Sigmoid colon (tissue), 7 donors: Measurements from ENCODE around the gene HAUS5. TPM values are rescaled to one million over a fixed set of nuclear protein-coding genes. Genes with fewer than 3 reads are reported as not detected.
A peak's percentile ranks its signal among the peaks of the same experiment; 100 is the strongest.
"Not testable (repeated sequence)": the region's sequence is repeated elsewhere in the genome, so short reads cannot be mapped to it uniquely, and the experiment has no call there.

Source experiments
- DNase-seq: peaks from one replicate; pipeline ENCODE4 v3.0.0-alpha.2; 2019
- H3K27ac ChIP-seq, 4 donors: fragments of 200-600 bp; sonication (generic); one replicate each; pipeline ENCODE4 v1.5.1; 2016 to 2019; ENCODE audit warnings: mild to moderate bottlenecking in 1 of 4
- H3K27me3 ChIP-seq, 3 donors: fragments of 200-600 bp; sonication (generic); one replicate each; pipeline ENCODE4 v1.5.1; 2019; ENCODE audit warnings: mild to moderate bottlenecking in 1 of 3
- H3K36me3 ChIP-seq, 4 donors: fragments of 200-600 bp; sonication (generic); one replicate each; pipeline ENCODE4 v1.5.1; 2016 to 2019
- H3K4me1 ChIP-seq, 4 donors: fragments of 200-600 bp; sonication (generic); one replicate each; pipeline ENCODE4 v1.5.1; 2017 to 2019
- H3K4me3 ChIP-seq, 4 donors: fragments of 200-600 bp; sonication (generic); one replicate each; pipeline ENCODE4 v1.5.1; 2017 to 2019; ENCODE audit warnings: mild to moderate bottlenecking in 2 of 4, moderate library complexity in 1 of 4
- H3K9me3 ChIP-seq, 4 donors: fragments of 200-600 bp in 3 of 4; sonication (generic) in 3 of 4; one replicate each; pipeline versions ENCODE4 v1.5.1 to v1.6.1; 2013 to 2019
- EP300 ChIP-seq, 4 donors: sonication (generic); formaldehyde crosslinking; IDR thresholded peaks; one replicate each; pipeline ENCODE4 v1.6.1; 2017; ENCODE audit warnings: antibody characterized with exemption in 4 of 4
- POLR2A ChIP-seq, 2 donors: fragments of 450-650 bp; IDR thresholded peaks; one replicate each; pipeline ENCODE4 v1.6.1; 2016; ENCODE audit warnings: antibody characterized with exemption in 2 of 2, mild to moderate bottlenecking in 2 of 2, moderate library complexity in 2 of 2
- POLR2AphosphoS5 ChIP-seq, 4 donors: sonication (generic); formaldehyde crosslinking; IDR thresholded peaks; one replicate each; pipeline ENCODE4 v1.6.1; 2017; ENCODE audit warnings: antibody characterized with exemption in 4 of 4
- WGBS, 2 donors: extraction: QIAGEN DNeasy Blood & Tissue Kit; methylation state at CpG; one replicate each; pipeline ENCODE4 v1.1.7; 2013; 5-methylcytosine and 5-hydroxymethylcytosine counted together
- intact Hi-C: fragments of 100-400 bp; cut with DNase I; formaldehyde crosslinking; loops from one replicate; pipeline ENCODE4 v1.15.1; 2023
- polyA plus RNA-seq, 3 donors: library from polyadenylated mRNA; stranded (reverse); fragments of 200-250 nt; gene quantifications; one replicate each; pipeline ENCODE4 v1.2.3, GENCODE V29; 2013
- total RNA-seq, 4 donors: library from RNA; depleted of rRNA; stranded (reverse); fragments of >200 nt; gene quantifications; one replicate each; pipeline ENCODE4 v1.1.0, GENCODE V29; 2016
- TF ChIP-seq, protein P1 (sequence below), 4 experiments: fragments of 450-650 bp in 3 of 4; fragments of 200-600 bp in 1 of 4; IDR thresholded peaks; one replicate each; pipeline ENCODE4 v1.5.1; 2016 to 2019; ENCODE audit warnings: antibody characterized with exemption in 4 of 4, mild to moderate bottlenecking in 3 of 4, moderate library complexity in 2 of 4
- donor health status: healthy with polysubstance abuse.
- donor health status: Bipolar disorder and iron deficiency.
- donor health status: healthy.

Gene HAUS5
- total and polyA plus RNA-seq, 7 donors, result 1.2 to 14.8 (median 5.6) TPM

DNA sequence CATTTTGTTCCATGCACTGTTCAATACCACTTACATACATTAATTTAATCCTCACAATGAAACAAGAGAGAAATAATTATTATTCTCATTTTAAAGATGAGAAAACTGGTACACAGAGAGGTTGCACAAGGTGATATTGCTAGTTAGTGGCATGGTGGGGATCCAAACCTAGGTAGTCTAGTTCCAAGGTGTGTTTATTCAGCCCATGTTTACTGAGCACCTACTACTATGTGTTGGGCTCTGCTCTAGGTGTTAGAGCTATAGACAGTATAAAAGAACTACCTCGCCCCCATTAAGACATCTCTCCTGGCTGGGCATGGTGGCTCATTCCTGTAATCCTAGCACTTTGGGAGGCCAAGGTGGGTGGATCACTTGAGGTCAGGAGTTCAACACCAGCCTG is 29.8 kb upstream of the HAUS5 start:
- DNase-seq, result no peak
- H3K27me3 ChIP-seq, result peaks cover 0 to 19% (median 0%) of the 10 kb centered on the region in 3 donors
- H3K9me3 ChIP-seq, result peaks cover 0 to 3% (median 0%) of the 10 kb centered on the region in 4 donors
- 87 to 94% methylated on average over 1 of the region's 1 CpG for WGBS, 2 donors
- H3K4me3 ChIP-seq, result no peak overlapping the region
- intact Hi-C loops, result no loop called here
- H3K27ac ChIP-seq, result no peak overlapping the region
- TF ChIP-seq POLR2AphosphoS5 (IDR thresholded peaks at IDR 0.05) (no peak), POLR2A (IDR thresholded peaks at IDR 0.05) (no peak), EP300 (IDR thresholded peaks at IDR 0.05) (no peak)
- TF ChIP-seq, protein P1, sequence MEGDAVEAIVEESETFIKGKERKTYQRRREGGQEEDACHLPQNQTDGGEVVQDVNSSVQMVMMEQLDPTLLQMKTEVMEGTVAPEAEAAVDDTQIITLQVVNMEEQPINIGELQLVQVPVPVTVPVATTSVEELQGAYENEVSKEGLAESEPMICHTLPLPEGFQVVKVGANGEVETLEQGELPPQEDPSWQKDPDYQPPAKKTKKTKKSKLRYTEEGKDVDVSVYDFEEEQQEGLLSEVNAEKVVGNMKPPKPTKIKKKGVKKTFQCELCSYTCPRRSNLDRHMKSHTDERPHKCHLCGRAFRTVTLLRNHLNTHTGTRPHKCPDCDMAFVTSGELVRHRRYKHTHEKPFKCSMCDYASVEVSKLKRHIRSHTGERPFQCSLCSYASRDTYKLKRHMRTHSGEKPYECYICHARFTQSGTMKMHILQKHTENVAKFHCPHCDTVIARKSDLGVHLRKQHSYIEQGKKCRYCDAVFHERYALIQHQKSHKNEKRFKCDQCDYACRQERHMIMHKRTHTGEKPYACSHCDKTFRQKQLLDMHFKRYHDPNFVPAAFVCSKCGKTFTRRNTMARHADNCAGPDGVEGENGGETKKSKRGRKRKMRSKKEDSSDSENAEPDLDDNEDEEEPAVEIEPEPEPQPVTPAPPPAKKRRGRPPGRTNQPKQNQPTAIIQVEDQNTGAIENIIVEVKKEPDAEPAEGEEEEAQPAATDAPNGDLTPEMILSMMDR (IDR thresholded peaks at IDR 0.05), result no peak
- H3K36me3 ChIP-seq, result no peaks in the 10 kb centered on the region
- H3K4me1 ChIP-seq, result no peaks in the 10 kb centered on the region

GRCh38 chr19:35585848-35586247 is 26.7 kb upstream of the HAUS5 start, which contains the start of gene PMIS2:
Gene PMIS2, plus strand, starts transcription at chr19:35586173. Its CDS starts 87 bp downstream, at chr19:35586260.
- Histone ChIP-seq H3K4me1 (no peaks in the 10 kb centered on the region), H3K27ac (no peak within 1 kb of the TSS), H3K9me3 (peaks cover 0 to 3% (median 0%) of the 10 kb centered on the region in 4 donors), H3K36me3 (no peaks in the 10 kb centered on the region), H3K4me3 (no peak within 1 kb of the TSS), H3K27me3 (peaks cover 0 to 19% (median 0%) of the 10 kb centered on the region in 3 donors)
- TF ChIP-seq, protein P1 (IDR thresholded peaks at IDR 0.05), result no peak
- no peak for TF ChIP-seq EP300 (IDR thresholded peaks at IDR 0.05)
- no peak for TF ChIP-seq POLR2A (IDR thresholded peaks at IDR 0.05)
- no peak for TF ChIP-seq POLR2AphosphoS5 (IDR thresholded peaks at IDR 0.05)
- intact Hi-C loops, result no loop called here
- 58 to 66% methylated on average over 16 of the region's 16 CpGs for WGBS, 2 donors
- DNase-seq, result no peak

DNA sequence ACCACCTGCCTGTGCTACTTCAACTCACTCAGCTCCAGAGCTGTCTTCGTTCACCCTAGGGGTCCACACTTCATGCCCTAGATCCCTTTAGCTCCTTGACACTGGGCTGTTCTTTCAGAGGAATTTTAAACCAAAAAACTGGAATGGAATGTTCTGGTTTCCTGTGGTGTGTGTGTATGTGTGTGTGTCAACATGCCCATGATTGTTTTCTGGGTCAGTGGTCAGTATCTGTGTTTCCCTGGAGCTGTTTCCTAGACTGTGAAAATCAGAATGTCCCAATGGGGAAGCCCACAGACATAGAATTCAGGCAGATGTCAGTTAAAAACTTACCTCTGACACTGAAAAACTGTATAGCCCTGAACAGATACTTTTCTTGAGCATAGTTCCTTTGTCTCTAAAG is 25.2 kb upstream of the HAUS5 start:
- WGBS, 2 donors, result 13 to 44% methylated on average over 1 of the region's 1 CpG
- no peaks in the 10 kb centered on the region for H3K36me3 ChIP-seq
- TF ChIP-seq, protein P1 (IDR thresholded peaks at IDR 0.05), result no peak
- no peak for TF ChIP-seq POLR2A (IDR thresholded peaks at IDR 0.05)
- TF ChIP-seq EP300 (IDR thresholded peaks at IDR 0.05), result no peak
- no peak for TF ChIP-seq POLR2AphosphoS5 (IDR thresholded peaks at IDR 0.05)
- peaks cover 0 to 22% (median 0%) of the 10 kb centered on the region in 3 donors for H3K27me3 ChIP-seq
- intact Hi-C loops, result no loop called here
- no peak overlapping the region for H3K27ac ChIP-seq
- H3K9me3 ChIP-seq, result peaks cover 0 to 3% (median 0%) of the 10 kb centered on the region in 4 donors
- DNase-seq, result no peak
- H3K4me1 ChIP-seq, result no peaks in the 10 kb centered on the region
- no peak overlapping the region for H3K4me3 ChIP-seq

DNA sequence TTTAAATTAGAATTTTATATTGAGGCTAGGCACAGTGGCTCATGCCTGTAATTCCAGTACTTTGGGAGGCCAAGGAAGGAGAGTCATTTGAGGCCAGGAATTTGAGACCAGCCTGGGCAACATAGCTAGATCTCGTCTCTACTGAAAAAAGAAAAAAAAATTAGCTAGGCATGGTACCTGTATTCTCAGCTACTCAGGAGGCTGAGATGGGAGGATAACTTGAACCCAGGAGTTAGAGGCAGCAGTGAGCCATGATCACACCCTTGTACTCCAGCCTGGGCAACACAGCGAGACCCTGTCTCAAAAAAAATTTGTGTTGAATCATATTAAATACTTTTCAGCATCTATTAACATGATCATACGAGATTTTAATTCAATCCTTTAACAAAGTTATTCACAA is 21.7 kb upstream of the HAUS5 start:
- WGBS, 2 donors, result 68 to 88% methylated on average over 3 of the region's 3 CpGs
- no peak overlapping the region for H3K4me3 ChIP-seq
- no peak overlapping the region for H3K27ac ChIP-seq
- intact Hi-C loops, result no loop called here
- peaks cover 0 to 22% (median 0%) of the 10 kb centered on the region in 3 donors for H3K27me3 ChIP-seq
- DNase-seq, result no peak
- no peak for TF ChIP-seq EP300 (IDR thresholded peaks at IDR 0.05)
- TF ChIP-seq, protein P1 (IDR thresholded peaks at IDR 0.05), result no peak
- TF ChIP-seq POLR2A (IDR thresholded peaks at IDR 0.05), result no peak
- TF ChIP-seq POLR2AphosphoS5 (IDR thresholded peaks at IDR 0.05), result no peak
- no peaks in the 10 kb centered on the region for H3K4me1 ChIP-seq
- H3K36me3 ChIP-seq, result no peaks in the 10 kb centered on the region
- peaks cover 0 to under 1% (median 0%) of the 10 kb centered on the region in 4 donors for H3K9me3 ChIP-seq

GRCh38 chr19:35592226-35592625 is 20.3 kb upstream of the HAUS5 start:
- TF ChIP-seq POLR2A (IDR thresholded peaks at IDR 0.05) (no peak), POLR2AphosphoS5 (IDR thresholded peaks at IDR 0.05) (no peak)
- TF ChIP-seq, protein P1 (IDR thresholded peaks at IDR 0.05), result peak in 2 of 4 experiments; percentile 7 to 12

DNA sequence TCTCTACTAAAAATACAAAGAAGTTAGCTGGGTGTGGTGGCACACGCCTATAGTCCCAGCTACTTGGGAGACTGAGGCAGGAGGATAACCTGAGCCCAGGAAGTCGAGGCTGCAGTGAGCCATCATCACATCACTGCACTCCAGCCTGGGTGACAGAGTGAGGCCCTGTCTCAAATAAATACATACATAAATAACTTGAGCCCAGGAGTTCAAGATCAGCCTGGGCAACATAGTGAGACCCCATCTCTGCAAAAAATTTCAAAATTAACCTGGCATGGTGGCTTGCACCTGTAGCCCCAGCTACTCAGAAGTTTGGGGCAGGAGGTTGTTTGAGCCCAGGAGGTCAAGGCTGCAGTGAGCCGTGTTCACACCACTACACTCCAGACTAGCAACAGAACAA is 17.5 kb upstream of the HAUS5 start:
- 77 to 88% methylated on average over 3 of the region's 3 CpGs for WGBS, 2 donors
- DNase-seq, H3K9me3 ChIP-seq: not testable (repeated sequence)

More at GRCh38 chr19:35592226-35592625, 20.3 kb upstream of the HAUS5 start:
- DNase-seq, result no peak
- Histone ChIP-seq H3K27me3 (peaks cover 0 to 19% (median 0%) of the 10 kb centered on the region in 3 donors), H3K4me3 (no peak overlapping the region), H3K27ac (no peak overlapping the region), H3K36me3 (no peaks in the 10 kb centered on the region), H3K4me1 (no peaks in the 10 kb centered on the region), H3K9me3 (no peaks in the 10 kb centered on the region)
- intact Hi-C loops, result no loop called here
- 23 to 28% methylated on average over 8 of the region's 8 CpGs for WGBS, 2 donors

More for the DNA sequence above, 17.5 kb upstream of the HAUS5 start:
- H3K4me3 ChIP-seq, H3K36me3 ChIP-seq, H3K27ac ChIP-seq, intact Hi-C loops, H3K4me1 ChIP-seq: not testable (repeated sequence)
- peaks cover 0 to 19% (median 0%) of the 10 kb centered on the region in 3 donors for H3K27me3 ChIP-seq
